Neuronal stem cell (in vitro differentiated cells): Measurements from ENCODE around the gene TSHZ2.

Source experiments
- DNase-seq: peaks from one replicate; pipeline ENCODE4 v3.0.0-alpha.2; 2013; ENCODE audit warnings: low spot score
- H2AFZ ChIP-seq: one replicate; pipeline ENCODE4 v1.6.1; 2013; ENCODE audit warnings: mild to moderate bottlenecking, low read length, inconsistent platforms
- H2AK5ac ChIP-seq: 2 replicates; pipeline ENCODE4 v1.6.1; 2013; ENCODE audit warnings: low read depth, mild to moderate bottlenecking, inconsistent platforms, low read length, moderate library complexity, mixed read lengths
- H2BK120ac ChIP-seq: 2 replicates; pipeline ENCODE4 v1.6.1; 2013; ENCODE audit warnings: low read depth, mild to moderate bottlenecking, inconsistent platforms, low read length, moderate library complexity, mixed read lengths
- H2BK12ac ChIP-seq: one replicate; pipeline ENCODE4 v1.6.1; 2013; ENCODE audit warnings: low read length, inconsistent platforms
- H2BK15ac ChIP-seq: 2 replicates; pipeline ENCODE4 v1.6.1; 2013; ENCODE audit warnings: mild to moderate bottlenecking, low read length, inconsistent platforms, mixed read lengths
- H2BK5ac ChIP-seq: one replicate; pipeline ENCODE4 v1.6.1; 2013; ENCODE audit warnings: inconsistent platforms, mild to moderate bottlenecking, low read length, moderate library complexity
- H3K14ac ChIP-seq: one replicate; pipeline ENCODE4 v1.6.1; 2013; ENCODE audit warnings: low read length, inconsistent platforms
- H3K18ac ChIP-seq: 2 replicates; pipeline ENCODE4 v1.6.1; 2013; ENCODE audit warnings: low read length, inconsistent platforms
- H3K23ac ChIP-seq: 2 replicates; pipeline ENCODE4 v1.6.1; 2013; ENCODE audit warnings: low read depth, mild to moderate bottlenecking, mixed read lengths, low read length, inconsistent platforms; ENCODE audit not compliant: poor library complexity
- H3K27ac ChIP-seq: replicated peaks from 3 replicates; pipeline ENCODE4 v1.5.1; 2013; ENCODE audit warnings: low read length, inconsistent platforms
- H3K27me3 ChIP-seq, 3 experiments: 2 replicates each; pipeline ENCODE4 v1.6.1; 2013; ENCODE audit warnings: low read length in 3 of 3, mild to moderate bottlenecking in 2 of 3, inconsistent platforms in 1 of 3, low read depth in 1 of 3, mixed read lengths in 1 of 3, moderate library complexity in 1 of 3; ENCODE audit not compliant: control insufficient read depth in 3 of 3, insufficient read depth in 3 of 3
- H3K36me3 ChIP-seq, 2 donors: replicated peaks in 1 of 2; 2 replicates each; pipeline ENCODE4 v1.6.1; 2013; ENCODE audit warnings: low read length in 2 of 2; ENCODE audit not compliant: control insufficient read depth in 2 of 2, insufficient read depth in 2 of 2
- H3K4ac ChIP-seq: 2 replicates; pipeline ENCODE4 v1.6.1; 2013; ENCODE audit warnings: inconsistent platforms, mild to moderate bottlenecking, low read length, moderate library complexity
- H3K4me1 ChIP-seq, 2 donors: 1 replicate in 1 of 2; 2 replicates in 1 of 2; pipeline ENCODE4 v1.6.1; 2013; ENCODE audit warnings: low read length in 2 of 2, low read depth in 1 of 2; ENCODE audit not compliant: control insufficient read depth in 2 of 2, insufficient read depth in 1 of 2
- H3K4me2 ChIP-seq: one replicate; pipeline ENCODE4 v1.6.1; 2013; ENCODE audit warnings: mild to moderate bottlenecking, low read length, inconsistent platforms; ENCODE audit not compliant: insufficient read depth, poor library complexity, severe bottlenecking
- H3K4me3 ChIP-seq, 2 donors: 2 replicates each; pipeline ENCODE4 v1.5.1; 2013; ENCODE audit warnings: low read length in 2 of 2, mild to moderate bottlenecking in 2 of 2, inconsistent platforms in 1 of 2, moderate library complexity in 1 of 2
- H3K79me1 ChIP-seq: one replicate; pipeline ENCODE4 v1.6.1; 2013; ENCODE audit warnings: low read depth, mild to moderate bottlenecking, inconsistent platforms, low read length, moderate library complexity
- H3K9ac ChIP-seq: one replicate; pipeline ENCODE4 v1.6.1; 2013; ENCODE audit warnings: mild to moderate bottlenecking, low read depth, low read length, inconsistent platforms; ENCODE audit not compliant: poor library complexity
- H3K9me3 ChIP-seq, 2 donors: replicated peaks in 1 of 2; 2 replicates each; pipeline versions ENCODE3 to v1.6.1; 2013; ENCODE audit warnings: low read length in 2 of 2, mild to moderate bottlenecking in 2 of 2, inconsistent platforms in 1 of 2, low read depth in 1 of 2, mixed read lengths in 1 of 2, moderate library complexity in 1 of 2; ENCODE audit not compliant: control insufficient read depth in 2 of 2, insufficient read depth in 1 of 2
- H4K8ac ChIP-seq: one replicate; pipeline ENCODE4 v1.6.1; 2013; ENCODE audit warnings: low read depth, mild to moderate bottlenecking, inconsistent platforms, low read length, moderate library complexity
- H4K91ac ChIP-seq: one replicate; pipeline ENCODE4 v1.6.1; 2013; ENCODE audit warnings: low read length, low read depth, mild to moderate bottlenecking, inconsistent platforms; ENCODE audit not compliant: poor library complexity
- WGBS, 2 donors: extraction: QIAGEN DNeasy Blood & Tissue Kit; methylation state at CpG; one replicate each; pipeline ENCODE4 v1.1.7; 2013; ENCODE audit warnings: missing lambda C conversion rate in 2 of 2, mixed read lengths in 1 of 2; ENCODE audit not compliant: insufficient read length in 2 of 2, insufficient replicate concordance in 1 of 2; ENCODE audit errors: extremely low coverage in 2 of 2; 5-methylcytosine and 5-hydroxymethylcytosine counted together

TSHZ2 gene

GRCh38 chr20:53444401-53445149 lies 472.4 kb downstream of the TSHZ2 start:
- Histone ChIP-seq H4K8ac (no peak overlapping the region), H2BK12ac (no peak overlapping the region), H2BK120ac (no peak overlapping the region), H3K27ac (peak overlapping the region; percentile 43), H3K79me1 (no peaks in the 10 kb centered on the region), H3K18ac (peak overlapping the region; percentile 9), H2AFZ (peak overlapping the region; percentile 50), H3K27me3 (no peaks in the 10 kb centered on the region), H2AK5ac (no peak overlapping the region), H3K23ac (no peak overlapping the region), H3K4me3 (no peak overlapping the region), H3K9me3 (peaks cover 0 to 16% of the 10 kb centered on the region in 2 donors), H3K4me2 (no peak overlapping the region), H2BK5ac (no peak overlapping the region), H3K36me3 (no peaks in the 10 kb centered on the region), H3K4me1 (peaks cover 9 to 11% of the 10 kb centered on the region in 2 donors), H4K91ac (no peak overlapping the region), H2BK15ac (no peak overlapping the region), H3K9ac (no peak overlapping the region), H3K14ac (no peak overlapping the region), H3K4ac (no peak overlapping the region)
- no CpG with 5 or more reads among the region's 9 CpGs for WGBS, 2 donors
- peak; percentile 29 for DNase-seq

- Histone ChIP-seq H4K91ac (no peak overlapping the region), H3K27me3 (no peaks in the 10 kb centered on the region), H2AK5ac (no peak overlapping the region)
Observed at GRCh38 chr20:53445321-53445731, 473.2 kb downstream of the TSHZ2 start.

GRCh38 chr20:53445932-53446331 lies 473.8 kb downstream of the TSHZ2 start:
- DNase-seq: no peak
- Histone ChIP-seq H3K9me3 (peaks cover 0 to 18% of the 10 kb centered on the region in 2 donors), H3K4me1 (peaks cover 9 to 11% of the 10 kb centered on the region in 2 donors), H4K8ac (no peak overlapping the region), H3K9ac (no peak overlapping the region), H3K4me3 (no peak overlapping the region), H2BK12ac (no peak overlapping the region), H3K23ac (no peak overlapping the region), H3K27ac (no peak overlapping the region), H2BK120ac (no peak overlapping the region), H3K14ac (no peak overlapping the region), H3K18ac (no peak overlapping the region), H2BK15ac (no peak overlapping the region), H3K4ac (no peak overlapping the region), H2AFZ (no peak overlapping the region), H2AK5ac (no peak overlapping the region), H3K36me3 (no peaks in the 10 kb centered on the region), H3K27me3 (no peaks in the 10 kb centered on the region), H3K4me2 (no peak overlapping the region), H2BK5ac (no peak overlapping the region), H3K79me1 (no peaks in the 10 kb centered on the region), H4K91ac (no peak overlapping the region)
- no CpG with 5 or more reads among the region's 7 CpGs for WGBS, 2 donors

More at GRCh38 chr20:53445321-53445731, 473.2 kb downstream of the TSHZ2 start:
- Histone ChIP-seq H3K18ac (no peak overlapping the region), H2BK12ac (no peak overlapping the region), H4K8ac (no peak overlapping the region), H3K23ac (no peak overlapping the region), H3K14ac (no peak overlapping the region), H3K9ac (no peak overlapping the region), H3K4me1 (peaks cover 9 to 11% of the 10 kb centered on the region in 2 donors), H3K36me3 (no peaks in the 10 kb centered on the region), H2AFZ (no peak overlapping the region), H2BK5ac (no peak overlapping the region), H2BK120ac (no peak overlapping the region), H3K4me2 (no peak overlapping the region), H3K4ac (no peak overlapping the region), H3K27ac (no peak overlapping the region), H2BK15ac (no peak overlapping the region), H3K79me1 (no peaks in the 10 kb centered on the region), H3K4me3 (no peak overlapping the region), H3K9me3 (peaks cover 0 to 18% of the 10 kb centered on the region in 2 donors)
- no CpG with 5 or more reads among the region's 6 CpGs for WGBS, 2 donors
- no peak for DNase-seq

GRCh38 chr20:53447316-53447715 lies 475.2 kb downstream of the TSHZ2 start:
- H3K4me3 ChIP-seq: no peak overlapping the region
- no peak overlapping the region for H3K18ac ChIP-seq
- no peak overlapping the region for H3K9ac ChIP-seq
- no peak overlapping the region for H3K4ac ChIP-seq
- no peak overlapping the region for H3K14ac ChIP-seq
- H3K27ac ChIP-seq: no peak overlapping the region
- H3K27me3 ChIP-seq: no peaks in the 10 kb centered on the region
- H3K4me1 ChIP-seq: peaks cover 9 to 11% of the 10 kb centered on the region in 2 donors
- no peak overlapping the region for H3K4me2 ChIP-seq
- H4K8ac ChIP-seq: no peak overlapping the region
- H2AFZ ChIP-seq: no peak overlapping the region
- H2BK5ac ChIP-seq: no peak overlapping the region
- H3K79me1 ChIP-seq: no peaks in the 10 kb centered on the region
- DNase-seq: no peak
- H3K9me3 ChIP-seq: peaks cover 0 to 18% of the 10 kb centered on the region in 2 donors
- H2BK12ac ChIP-seq: no peak overlapping the region
- H2BK15ac ChIP-seq: no peak overlapping the region
- H3K23ac ChIP-seq: no peak overlapping the region
- no peak overlapping the region for H2AK5ac ChIP-seq
- H4K91ac ChIP-seq: no peak overlapping the region
- no peak overlapping the region for H2BK120ac ChIP-seq
- no peaks in the 10 kb centered on the region for H3K36me3 ChIP-seq
- whole genome bisulfite sequencing, 2 donors: no CpG with 5 or more reads among the region's 3 CpGs
